ENCODE measurements around the gene INO80.

INO80 gene

DNA sequence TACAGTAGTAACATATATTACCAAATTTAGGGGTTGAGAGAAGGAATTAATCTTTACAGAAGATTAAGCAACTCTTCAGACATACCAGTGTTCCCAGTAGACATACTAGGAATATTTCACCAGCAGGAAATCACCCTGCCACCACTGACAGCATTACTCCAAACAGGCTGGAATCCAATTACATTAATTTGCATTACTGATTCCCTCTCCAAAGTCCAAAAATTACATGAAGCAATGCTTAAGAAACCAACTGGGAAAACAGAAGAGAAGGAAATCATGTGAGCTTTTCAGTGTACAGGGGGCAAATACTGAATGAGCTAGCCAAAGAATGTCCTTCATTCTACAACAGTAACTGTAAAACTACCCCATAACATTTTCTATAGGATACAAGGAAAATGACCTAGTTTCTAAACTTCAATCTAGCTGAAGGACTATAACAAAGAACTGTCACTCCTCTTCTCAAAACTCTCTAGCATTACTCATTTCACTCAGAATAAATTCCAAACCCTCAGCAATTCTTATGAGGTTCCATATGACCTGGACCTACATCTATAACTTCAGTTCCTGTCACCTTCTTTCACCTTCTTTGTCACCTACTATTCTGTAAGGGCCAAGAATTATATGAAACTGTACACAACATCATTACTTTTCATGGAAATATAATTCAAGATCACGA, 72.7 kb downstream of the INO80 start:
- no peak for DNase-seq (ENCODE audit: low read depth in 2 of 2)

DNA sequence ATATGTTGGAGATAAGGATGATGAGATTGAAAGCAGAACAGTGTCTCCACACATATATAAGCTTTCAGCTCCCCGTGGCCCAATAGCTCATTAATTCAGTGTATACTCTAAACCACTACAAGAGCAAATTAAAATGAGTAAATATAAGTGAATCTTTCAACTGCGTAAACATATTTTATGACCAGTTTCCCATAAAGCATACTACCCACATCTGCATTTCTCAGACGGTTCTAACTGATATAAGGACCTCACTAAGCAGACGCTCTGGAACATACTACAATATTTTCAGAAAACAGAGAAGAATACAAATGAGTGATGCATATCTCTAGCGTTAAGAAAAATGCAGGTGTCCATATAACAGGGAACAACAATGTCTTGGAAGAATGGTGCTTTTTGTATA, 73.2 kb downstream of the INO80 start:
- DNase-seq (ENCODE audit: low read depth in 2 of 2), result no peak

DNA sequence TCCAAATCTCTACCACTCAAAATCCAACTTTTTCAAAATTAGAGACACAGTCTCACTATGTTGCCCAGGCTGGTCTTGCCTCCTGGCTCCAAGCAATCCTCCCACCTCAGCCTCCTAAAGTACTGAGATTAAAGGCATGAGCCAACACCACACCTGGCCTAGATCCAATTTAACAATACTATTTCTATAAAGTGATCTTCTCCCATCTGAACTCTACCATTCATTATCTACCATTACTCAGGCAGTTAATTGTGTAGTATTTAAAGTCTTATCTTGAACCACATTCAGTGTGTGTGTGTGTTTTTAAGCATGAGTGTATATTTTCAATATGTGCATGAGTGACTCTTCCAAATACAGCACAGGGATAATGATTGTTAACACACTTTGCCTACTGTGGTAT, 77.0 kb downstream of the INO80 start:
- no peak for DNase-seq (ENCODE audit: low read depth in 2 of 2)

DNA sequence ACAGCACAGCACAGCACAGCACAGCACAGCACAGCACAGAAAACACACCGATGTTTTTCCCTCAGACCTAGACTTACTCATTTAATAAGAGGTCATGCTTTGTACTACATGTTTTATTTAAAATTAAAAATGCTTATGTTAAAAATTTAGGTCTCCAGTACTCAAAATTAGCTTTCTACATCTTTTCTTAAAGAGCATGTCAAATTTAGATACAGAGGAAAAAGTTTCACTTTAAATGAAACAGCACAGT, 84.1 kb downstream of the INO80 start:
- no peak for DNase-seq (ENCODE audit: low read depth in 2 of 2)

DNA sequence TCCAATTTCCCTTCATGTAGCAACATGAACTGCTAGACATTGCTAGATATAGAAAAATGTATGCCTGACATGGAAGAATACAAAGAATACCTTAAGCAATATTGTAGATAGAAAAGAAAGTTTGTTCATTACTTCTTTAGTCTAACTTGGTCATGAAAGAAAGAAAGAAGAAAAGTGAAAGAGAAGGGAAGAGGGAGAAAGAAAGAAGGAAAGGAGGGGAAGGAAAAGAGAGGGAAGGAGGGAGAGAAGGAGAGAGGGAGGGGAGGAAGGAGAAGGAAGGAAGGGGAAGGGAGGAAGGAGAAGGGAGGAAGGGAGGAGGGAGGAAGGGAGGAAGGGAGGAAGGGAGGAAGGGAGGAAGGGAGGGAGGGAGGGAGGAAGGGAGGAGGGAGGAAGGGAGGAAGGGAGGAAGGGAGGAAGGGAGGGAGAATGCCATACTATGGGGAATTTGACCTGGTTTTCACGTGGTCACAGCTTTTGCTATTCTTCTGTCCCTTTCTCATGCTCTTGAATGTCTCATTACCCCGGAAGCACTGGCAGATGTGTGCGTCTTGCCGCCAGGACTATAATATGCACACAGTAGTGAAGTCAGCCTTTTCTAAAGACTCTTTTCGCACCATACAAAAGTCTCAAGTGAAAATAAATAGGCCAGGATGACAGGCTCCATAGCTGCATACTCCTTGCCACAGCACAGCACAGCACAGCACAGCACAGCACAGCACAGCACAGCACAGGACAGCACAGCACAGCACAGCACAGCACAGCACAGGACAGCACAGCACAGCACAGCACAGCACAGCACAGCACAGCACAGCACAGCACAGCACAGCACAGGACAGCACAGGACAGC, 84.6 kb downstream of the INO80 start:
- DNase-seq (ENCODE audit: low read depth in 2 of 2), result no peak

DNA sequence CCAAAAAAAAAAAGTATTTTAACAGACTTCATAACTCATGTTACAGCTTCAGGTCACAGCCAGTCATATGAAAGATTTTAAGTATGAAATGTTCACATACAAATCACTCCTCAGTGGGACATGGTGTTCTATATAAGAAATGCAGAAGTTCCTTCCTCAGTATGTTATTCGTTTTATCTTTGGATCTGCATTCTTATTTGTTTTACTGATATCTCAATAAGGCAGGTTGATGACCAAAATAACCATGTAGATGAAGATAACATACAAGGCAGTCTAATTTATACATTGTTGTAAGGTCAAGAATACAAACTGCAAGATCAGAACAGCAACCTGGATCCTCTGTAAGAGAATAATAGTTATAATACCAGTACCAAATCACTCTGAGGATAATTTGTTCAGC, 87.2 kb downstream of the INO80 start:
- DNase-seq (ENCODE audit: low read depth in 2 of 2), result no peak

DNA sequence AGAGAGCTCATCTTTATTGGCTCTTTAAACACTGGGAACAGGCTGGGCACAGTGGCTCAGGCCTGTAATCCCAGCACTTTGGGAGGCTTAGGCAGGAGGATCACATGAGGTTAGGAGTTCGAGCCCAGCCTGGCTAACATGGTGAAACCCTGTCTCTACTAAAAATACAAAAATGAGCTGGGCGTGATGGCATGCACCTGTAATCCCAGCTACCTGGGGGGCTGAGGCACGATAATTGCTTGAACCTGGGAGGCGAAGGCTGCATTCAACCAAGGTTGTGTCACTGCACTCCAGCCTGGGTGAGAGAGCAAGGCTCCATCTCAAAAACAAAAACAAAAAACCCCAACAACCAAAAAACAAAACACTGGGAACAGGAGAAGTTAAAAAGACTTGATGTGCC, 90.7 kb downstream of the INO80 start:
- no peak for DNase-seq (ENCODE audit: low read depth in 2 of 2)

DNA sequence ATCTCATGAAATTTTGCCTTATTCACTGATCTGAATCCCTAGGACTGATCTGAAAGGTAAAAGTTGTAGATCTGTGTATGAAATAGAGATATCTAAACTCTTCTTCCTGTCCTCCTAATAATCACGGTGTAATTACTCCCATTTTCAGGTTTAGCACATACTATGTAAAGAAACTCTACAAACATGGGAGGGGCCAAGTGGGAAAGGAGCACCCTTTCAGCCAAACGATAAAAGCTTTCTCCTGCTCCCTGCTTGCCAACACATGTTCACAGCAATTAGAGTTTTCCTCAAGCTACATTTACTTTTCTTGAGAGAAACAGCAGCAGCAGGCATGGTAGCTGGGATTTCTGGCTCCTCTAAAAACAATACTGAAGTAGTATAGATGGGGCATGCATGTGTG, 91.2 kb downstream of the INO80 start:
- DNase-seq (ENCODE audit: low read depth in 2 of 2), result no peak

DNA sequence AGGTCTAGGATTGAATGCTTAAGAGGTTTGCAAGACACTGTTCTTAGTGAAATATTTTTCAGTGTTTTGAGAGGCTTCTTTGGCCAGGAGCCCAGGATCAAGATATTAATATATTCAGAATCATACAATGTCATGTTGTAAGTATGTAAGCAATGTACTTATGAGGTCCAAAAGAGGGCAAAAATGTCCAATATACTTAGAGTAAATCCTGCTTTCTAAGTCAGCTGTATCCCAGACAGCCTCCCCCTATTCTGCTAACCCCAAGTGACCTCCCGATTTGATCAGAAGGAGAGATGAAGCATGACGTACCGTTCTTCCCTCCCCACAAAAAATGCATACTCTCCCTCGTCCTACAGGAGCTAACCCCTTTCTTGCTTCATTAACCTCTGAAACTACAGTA, 91.9 kb downstream of the INO80 start:
- no peak for DNase-seq (ENCODE audit: low read depth in 2 of 2)

DNA sequence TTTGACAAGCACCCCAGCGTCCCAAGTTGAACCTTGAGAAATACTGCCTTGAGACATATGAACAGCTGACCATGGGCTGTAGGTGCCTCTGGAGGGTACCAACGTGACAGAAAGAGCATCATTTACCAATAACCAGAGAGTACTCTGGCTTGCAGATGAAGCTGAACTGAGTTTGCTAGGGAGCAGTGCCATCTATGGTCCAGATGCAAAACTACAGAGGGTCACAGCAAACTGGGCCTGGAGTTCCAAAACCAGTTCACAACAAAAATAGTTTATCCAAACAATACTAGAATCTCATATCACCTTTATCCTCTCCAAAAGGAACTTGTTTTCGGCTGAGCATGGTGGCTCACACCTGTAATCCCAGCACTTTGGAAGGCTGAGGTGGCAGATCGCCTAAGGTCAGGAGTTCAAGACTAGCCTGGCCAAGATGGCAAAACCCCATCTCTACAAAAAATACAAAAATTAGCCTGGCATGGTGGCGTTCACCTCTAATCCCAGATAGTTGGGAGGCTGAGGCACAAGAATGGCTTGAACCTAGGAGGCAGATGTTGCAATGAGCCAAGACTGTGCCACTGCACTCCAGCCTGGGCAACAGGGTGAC, 93.5 kb downstream of the INO80 start:
- DNase-seq (ENCODE audit: low read depth in 2 of 2), result peak in 1 of 2 donors; percentile 1

DNA sequence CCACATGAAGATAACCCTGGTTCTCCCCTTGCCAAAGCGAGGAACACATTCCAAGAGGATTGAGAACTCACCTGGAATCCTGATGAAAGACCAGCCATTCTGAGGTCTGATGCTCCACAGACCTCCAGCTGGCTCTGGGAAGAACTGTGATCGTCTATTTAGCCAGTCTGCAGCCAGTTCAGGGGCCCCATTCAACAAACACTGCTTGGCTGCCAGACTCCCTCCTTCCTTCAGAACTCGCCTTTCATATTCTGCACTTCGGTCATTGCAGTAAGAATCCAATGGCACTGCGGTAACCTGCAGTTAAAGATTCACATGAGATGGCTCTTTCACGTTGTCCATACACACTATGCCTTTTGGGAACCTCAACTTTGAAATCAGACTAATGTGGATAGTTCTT, 95.3 kb downstream of the INO80 start:
- no peak for DNase-seq (ENCODE audit: low read depth in 2 of 2)

DNA sequence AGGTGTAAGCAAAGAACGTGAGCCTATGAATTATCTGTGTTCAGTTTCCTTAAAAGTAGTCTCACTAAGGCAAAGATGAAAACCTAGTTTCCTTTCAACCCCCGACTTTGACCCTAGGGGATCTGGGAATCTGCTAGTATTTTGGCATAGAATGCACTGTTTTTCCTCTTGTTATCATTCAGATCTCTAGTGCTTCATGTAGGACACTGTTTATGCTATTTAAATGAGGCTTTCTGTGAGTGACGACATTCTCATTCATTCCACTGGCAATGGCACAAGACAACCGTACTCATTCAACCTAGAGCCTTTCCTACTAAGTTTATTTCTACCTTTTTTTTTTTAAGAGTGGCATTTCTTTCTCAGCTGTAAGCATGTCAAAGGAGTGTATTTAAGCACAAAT, 95.8 kb downstream of the INO80 start:
- DNase-seq (ENCODE audit: low read depth in 2 of 2), result no peak

DNA sequence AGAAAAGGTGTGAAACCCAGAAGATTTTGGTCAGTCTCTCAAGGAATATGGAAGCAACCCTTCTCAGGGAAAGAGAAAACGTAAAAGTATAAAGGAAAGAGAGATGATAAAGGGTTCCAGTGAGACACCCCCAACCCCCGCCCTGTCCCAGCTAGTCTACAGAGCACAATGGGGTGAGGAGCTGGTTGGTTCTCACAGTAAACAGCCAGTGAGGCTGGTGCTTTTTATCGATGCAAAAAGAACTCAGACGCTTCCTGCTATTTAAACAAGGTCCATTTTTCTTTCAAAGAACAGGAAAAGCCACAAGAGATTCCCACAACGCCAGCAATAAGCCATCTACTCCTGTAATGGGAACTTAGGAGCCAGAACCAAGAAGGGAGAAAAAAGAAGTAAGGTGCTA, 96.9 kb downstream of the INO80 start:
- no peak for DNase-seq (ENCODE audit: low read depth in 2 of 2)

DNA sequence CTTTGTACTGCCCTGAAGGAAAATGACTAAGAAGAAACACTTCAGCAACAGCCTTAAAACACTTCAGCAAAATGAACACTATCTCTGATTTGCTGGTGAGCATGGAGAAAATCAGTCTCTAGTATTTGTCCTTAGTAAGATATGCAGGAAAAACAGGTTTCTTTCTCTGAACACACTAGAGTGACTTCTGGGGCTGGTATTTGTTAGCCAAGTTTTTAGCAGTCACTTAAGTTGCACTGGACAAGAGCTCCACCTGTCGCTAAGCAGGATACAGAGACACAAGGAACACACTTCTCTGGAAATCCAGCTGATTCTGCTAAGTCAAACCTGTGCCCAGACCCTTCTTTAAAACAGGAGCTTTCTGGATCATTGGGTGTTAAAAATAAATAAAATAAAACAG, 97.5 kb downstream of the INO80 start:
- DNase-seq (ENCODE audit: low read depth in 2 of 2), result no peak

DNA sequence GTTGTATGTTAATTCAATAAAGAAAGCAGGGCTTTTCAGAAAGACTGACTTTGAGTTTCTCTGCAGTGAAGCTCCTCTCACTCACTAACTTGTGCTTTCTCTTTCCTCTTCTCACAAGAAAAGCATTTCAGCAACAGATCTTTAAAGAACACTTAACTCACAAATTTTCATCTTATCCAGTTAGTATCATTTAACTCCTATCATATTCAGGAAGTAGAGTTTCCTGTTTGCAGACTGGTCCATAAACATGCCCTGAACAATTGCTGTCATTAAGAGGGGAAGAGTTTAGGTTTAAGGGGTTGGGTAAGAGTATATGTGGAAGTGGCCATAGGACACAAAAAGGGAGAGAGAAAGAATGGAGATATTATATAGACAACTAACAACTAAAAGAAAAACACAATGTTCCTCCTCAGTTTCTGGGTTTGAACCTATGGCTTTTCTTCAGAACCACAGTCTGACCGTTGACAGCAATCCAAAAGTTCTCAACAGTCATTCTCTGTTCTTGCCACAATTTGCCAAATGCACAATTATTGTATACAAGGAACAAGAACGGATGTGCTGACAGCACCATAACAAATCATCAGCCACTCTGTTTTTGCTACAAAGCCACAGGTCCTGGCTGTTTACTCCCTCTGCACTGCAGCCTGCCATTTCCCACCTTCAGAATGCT, 98.9 kb downstream of the INO80 start:
- DNase-seq (ENCODE audit: low read depth in 2 of 2), result no peak

DNA sequence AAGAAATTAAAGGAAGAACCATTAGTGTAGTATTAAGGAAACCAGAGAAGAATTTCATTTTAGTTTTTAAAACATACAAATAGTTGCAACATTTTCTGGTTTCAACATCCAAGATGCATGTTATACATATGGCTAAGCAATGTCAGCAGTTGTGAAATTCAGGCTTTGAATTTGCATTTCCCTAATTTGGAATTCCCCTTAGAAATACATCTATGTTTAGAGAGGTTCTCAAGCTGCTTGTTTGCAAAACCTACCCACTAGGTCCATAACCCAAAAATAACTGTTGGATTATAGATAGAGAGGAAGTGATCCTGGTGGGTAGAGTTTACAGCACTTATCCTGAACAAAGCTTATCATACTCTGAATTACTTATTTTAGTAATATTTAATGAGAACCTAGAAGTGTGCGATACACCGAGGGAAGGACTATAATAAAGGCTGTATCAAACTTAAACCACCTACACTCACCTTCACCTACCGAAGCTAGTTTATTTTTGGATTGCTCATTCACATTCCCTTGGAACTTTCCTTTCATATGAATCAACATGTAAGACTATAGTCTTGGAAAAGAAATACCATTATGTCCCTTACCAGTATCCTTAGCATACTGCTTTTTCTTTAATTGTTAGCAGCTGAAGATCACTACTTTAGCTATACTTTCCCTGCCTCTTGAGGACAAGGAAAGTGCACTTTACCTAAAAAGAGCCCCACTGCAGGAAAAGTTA, 102.2 kb downstream of the INO80 start:
- DNase-seq (ENCODE audit: low read depth in 2 of 2), result no peak

DNA sequence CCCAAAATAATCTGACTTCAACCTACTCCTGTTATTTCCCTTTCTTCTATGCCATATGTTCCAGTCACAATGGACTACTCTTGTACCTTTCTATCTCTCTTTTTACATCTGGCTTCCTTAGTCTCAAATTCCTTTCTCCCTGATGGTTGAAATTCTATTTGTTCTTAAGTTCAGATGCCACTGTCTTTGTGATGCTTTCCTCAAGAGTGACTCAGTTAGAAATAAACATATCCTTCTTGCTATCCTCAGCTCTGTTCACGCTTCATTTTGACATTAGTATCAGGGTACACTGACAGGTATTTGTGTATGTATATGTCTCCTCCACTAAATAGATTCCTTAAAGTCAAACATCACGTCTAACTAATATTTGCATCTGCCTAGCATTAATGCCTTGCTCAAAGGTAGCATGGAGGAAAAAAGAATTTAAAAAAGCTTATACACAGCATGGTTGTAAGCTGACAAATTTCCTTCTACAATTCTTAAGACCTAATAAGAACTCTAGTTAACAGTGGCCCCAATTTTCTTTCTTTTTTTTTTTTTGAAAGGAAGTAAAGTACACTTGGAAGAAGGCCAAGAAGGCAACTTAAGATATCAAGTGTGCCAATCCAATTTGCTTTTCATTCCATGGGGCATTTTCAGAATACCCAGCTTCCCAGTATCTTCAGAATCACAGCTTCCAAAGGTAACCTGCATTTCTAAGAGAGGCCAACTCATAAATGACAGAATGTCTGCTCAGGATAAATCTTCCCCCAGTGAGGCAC, 104.8 kb downstream of the INO80 start:
- no peak for DNase-seq (ENCODE audit: low read depth in 2 of 2)

DNA sequence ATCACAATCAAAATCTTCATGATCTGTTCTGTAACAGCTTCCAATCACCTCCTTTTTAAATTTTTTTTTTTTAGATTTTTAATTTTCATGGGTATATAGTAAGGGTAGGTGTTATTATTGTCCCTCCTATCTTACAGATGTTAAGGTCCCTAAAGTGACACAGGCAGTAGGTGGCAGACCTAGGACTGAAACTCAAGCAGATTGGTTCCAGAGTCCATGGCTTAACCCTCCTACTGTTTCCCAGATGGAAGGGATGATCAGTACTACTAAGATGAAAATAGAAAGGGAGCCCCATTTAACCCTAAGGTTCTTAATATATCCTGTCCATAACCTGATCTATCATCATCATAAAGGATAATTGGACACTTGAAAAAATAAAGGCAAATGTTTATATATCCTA, 105.7 kb downstream of the INO80 start:
- DNase-seq (ENCODE audit: low read depth in 2 of 2), result no peak

DNA sequence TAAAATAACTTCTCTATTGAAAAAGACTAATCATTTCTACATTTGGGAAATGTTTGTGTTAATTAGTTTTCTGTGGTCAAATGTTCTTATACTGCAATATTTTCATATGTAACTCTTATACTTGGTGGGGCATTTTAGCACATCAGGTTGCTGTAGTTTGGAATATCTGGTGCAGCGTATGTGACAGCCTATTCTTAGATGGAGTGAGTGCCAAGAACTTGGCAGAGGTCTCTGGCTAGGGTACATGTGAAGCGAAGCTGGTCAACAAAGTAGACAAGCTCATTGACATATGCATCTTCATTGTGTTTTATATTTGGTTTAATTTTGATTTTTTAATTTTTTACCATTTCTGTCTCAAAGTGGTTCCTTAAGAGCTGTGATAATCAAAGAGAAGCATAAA, 109.6 kb downstream of the INO80 start:
- DNase-seq (ENCODE audit: low read depth in 2 of 2), result no peak

DNA sequence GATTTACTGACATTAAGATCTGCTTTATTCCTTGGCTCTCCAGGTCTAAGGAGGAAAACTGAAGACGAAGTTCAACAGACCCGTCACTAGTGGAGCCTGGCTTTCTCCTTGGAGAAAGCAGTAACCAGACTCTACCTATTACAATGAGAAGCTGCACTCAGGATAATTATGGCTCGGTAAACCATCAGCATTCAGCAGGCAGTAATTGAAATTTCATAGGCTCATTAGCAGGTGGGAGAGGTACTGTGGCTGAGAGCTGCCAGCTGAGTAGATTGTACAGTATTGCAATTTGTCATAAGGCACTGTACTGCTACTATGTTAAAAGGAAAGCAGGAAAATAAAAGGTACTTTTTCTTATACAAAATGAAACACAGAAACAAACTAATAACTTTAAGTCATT, 111.6 kb downstream of the INO80 start:
- no peak for DNase-seq (ENCODE audit: low read depth in 2 of 2)

DNA sequence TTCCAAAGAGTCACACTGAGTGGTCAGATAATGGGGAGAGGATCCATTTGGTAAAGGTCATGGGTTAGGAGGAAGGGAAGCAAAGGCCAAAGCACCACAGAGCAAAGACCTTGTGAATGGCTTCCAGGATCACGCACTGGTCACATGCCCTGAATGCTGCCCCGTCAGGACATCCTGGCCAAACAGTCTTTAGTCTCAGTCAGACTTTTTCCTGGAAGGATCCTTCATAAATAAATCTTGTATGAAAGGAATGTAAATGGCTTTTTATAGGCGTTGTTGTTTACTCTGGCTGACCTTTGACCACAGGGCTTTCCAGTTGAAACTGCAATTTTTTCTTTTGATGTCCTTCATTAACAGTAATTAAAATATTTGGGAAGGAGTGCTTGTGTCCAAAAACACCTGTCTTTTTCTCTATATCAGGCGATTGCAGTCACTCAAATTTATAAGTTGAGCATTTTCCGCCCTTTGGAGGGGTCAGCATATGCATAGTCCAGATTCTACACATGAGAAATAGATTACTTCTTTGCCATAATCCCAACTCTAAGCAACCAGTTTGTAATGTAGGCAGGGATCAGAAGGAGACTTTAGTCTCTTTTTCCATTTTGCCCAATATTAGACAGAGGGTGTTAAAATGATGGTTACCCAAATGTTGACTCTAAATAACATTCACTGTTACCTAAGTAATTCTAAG, 114.4 kb downstream of the INO80 start:
- no peak for DNase-seq (ENCODE audit: low read depth in 2 of 2)
